Thyroid gland (tissue), 4 donors: ENCODE data around the gene KIF16B.

Experiments
- CTCF ChIP-seq, 6 experiments: fragments of 200-600 bp in 3 of 6; fragments of 450-650 bp in 3 of 6; sonication (generic) in 3 of 6; IDR thresholded peaks; one replicate each; pipeline ENCODE4 v1.5.1; 2016 to 2019; ENCODE audit warnings: antibody characterized with exemption in 6 of 6, mild to moderate bottlenecking in 2 of 6, inconsistent platforms in 1 of 6, moderate library complexity in 1 of 6
- POLR2A ChIP-seq, 2 donors: fragments of 450-650 bp; IDR thresholded peaks; one replicate each; pipeline ENCODE4 v1.6.1; 2017; ENCODE audit warnings: antibody characterized with exemption in 2 of 2, mild to moderate bottlenecking in 2 of 2, moderate library complexity in 1 of 2

- no peak for TF ChIP-seq CTCF (IDR thresholded peaks at IDR 0.05)
- peak in 1 of 2 donors; percentile 49 for TF ChIP-seq POLR2A (IDR thresholded peaks at IDR 0.05)
Measured at GRCh38 chr20:16573001-16573965, at the start of gene KIF16B.
